RWPE2 (cell line): Measurements from ENCODE around the gene CTNNAL1.

Experiments
- ATAC-seq: fragments of 200-7000 bp; cut with Tn5 transposase; 3 replicates; pipeline ENCODE4 v1.9.1; 2021; ENCODE audit warnings: low read depth
- DNase-seq: peaks from one replicate; pipeline ENCODE4 v3.0.0-alpha.2; 2020; ENCODE audit warnings: low spot score
- H3K27ac ChIP-seq: fragments of 450-650 bp; 2 replicates; pipeline ENCODE4 v1.5.1; 2017; ENCODE audit warnings: mild to moderate bottlenecking; ENCODE audit not compliant: poor library complexity, severe bottlenecking
- H3K27me3 ChIP-seq: fragments of 250-450 bp; sonication (Bioruptor Pico); 2 replicates; pipeline ENCODE4 v1.5.1; 2021; ENCODE audit warnings: mild to moderate bottlenecking, moderate library complexity; ENCODE audit not compliant: insufficient read depth, poor library complexity, severe bottlenecking
- H3K36me3 ChIP-seq: fragments of 250-450 bp; sonication (Bioruptor Pico); 2 replicates; pipeline ENCODE4 v1.5.1; 2020; ENCODE audit warnings: low read depth, mild to moderate bottlenecking, moderate library complexity
- H3K4me1 ChIP-seq: fragments of 250-450 bp; sonication (Bioruptor Pico); 2 replicates; pipeline ENCODE4 v1.5.1; 2021; ENCODE audit warnings: mild to moderate bottlenecking, moderate library complexity; ENCODE audit not compliant: insufficient read depth, poor library complexity, severe bottlenecking
- H3K4me3 ChIP-seq: fragments of 250-450 bp; sonication (Bioruptor Pico); 2 replicates; pipeline ENCODE4 v1.5.1; 2021; ENCODE audit warnings: mild to moderate bottlenecking, moderate library complexity; ENCODE audit not compliant: severe bottlenecking
- H3K9me3 ChIP-seq: fragments of 250-450 bp; sonication (Bioruptor Pico); 2 replicates; pipeline ENCODE4 v1.5.1; 2021; ENCODE audit warnings: mild to moderate bottlenecking, moderate library complexity; ENCODE audit not compliant: severe bottlenecking
- TF ChIP-seq, protein P1 (sequence below): fragments of 450-650 bp; IDR thresholded peaks from one replicate; pipeline ENCODE4 v1.5.1; 2017; ENCODE audit warnings: mild to moderate bottlenecking, moderate library complexity; ENCODE audit not compliant: poor library complexity, severe bottlenecking

CTNNAL1 gene

DNA sequence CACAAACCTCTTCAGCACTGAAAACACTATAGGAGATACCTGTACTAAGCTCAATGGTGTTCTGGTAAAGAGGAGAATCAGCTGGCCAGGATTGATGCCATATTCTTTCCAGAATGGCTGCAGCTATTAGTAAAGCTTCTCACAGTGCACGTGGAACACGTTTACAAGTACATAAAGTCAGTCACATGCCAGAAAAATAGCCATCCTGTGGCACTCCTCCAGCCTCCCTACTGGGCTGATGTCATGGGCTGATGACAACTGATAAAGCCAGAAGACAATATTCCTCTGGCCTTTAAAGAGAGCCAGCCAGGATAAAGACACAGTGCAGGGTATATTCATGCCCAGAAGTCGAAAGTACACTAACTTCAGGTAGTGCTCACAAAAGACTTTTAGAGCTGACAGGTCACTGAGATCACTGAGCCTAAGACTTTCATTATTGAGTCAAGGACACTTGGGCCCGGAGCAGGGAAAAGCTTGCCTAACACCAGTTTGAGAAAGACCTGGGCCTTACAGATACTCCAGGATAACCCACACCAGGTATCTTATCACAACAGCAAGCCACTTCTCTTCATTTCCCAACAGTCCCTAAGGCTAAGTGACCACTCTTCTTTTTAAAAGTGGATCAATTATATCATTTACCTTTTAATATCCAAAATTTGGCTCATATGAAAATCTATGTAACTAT lies 49.7 kb downstream of the CTNNAL1 start:
- Histone ChIP-seq H3K9me3 (no peaks in the 10 kb centered on the region), H3K36me3 (peaks cover 66% of the 10 kb centered on the region), H3K4me3 (no peak overlapping the region), H3K27me3 (no peaks in the 10 kb centered on the region), H3K27ac (no peak overlapping the region), H3K4me1 (no peaks in the 10 kb centered on the region)
- ATAC-seq (no peak), DNase-seq (no peak)
- TF ChIP-seq, protein P1, sequence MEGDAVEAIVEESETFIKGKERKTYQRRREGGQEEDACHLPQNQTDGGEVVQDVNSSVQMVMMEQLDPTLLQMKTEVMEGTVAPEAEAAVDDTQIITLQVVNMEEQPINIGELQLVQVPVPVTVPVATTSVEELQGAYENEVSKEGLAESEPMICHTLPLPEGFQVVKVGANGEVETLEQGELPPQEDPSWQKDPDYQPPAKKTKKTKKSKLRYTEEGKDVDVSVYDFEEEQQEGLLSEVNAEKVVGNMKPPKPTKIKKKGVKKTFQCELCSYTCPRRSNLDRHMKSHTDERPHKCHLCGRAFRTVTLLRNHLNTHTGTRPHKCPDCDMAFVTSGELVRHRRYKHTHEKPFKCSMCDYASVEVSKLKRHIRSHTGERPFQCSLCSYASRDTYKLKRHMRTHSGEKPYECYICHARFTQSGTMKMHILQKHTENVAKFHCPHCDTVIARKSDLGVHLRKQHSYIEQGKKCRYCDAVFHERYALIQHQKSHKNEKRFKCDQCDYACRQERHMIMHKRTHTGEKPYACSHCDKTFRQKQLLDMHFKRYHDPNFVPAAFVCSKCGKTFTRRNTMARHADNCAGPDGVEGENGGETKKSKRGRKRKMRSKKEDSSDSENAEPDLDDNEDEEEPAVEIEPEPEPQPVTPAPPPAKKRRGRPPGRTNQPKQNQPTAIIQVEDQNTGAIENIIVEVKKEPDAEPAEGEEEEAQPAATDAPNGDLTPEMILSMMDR: no peak

DNA sequence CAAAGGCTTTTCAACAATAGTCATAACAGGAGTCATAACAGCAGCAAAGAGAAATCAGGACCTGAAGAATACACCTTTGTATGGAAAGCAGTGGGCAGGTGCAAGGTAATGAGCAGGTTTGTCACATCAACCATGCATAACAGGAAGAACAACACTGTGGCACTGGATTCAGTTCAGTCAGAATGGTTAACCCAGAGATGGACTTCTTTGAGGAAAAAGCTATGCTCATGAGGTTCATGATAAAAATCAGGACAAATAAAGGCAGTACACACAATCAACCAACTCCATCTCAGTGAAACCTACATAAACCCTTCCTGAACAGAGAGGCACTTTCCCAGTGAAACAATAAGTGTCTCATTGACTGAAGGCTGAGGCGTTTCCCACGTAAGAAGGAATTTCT lies 52.1 kb downstream of the CTNNAL1 start:
- Histone ChIP-seq H3K9me3 (no peaks in the 10 kb centered on the region), H3K27ac (no peak overlapping the region), H3K36me3 (peaks cover 53% of the 10 kb centered on the region), H3K4me1 (no peaks in the 10 kb centered on the region), H3K4me3 (no peak overlapping the region), H3K27me3 (no peaks in the 10 kb centered on the region)
- TF ChIP-seq, protein P1: no peak
- ATAC-seq (no peak), DNase-seq (no peak)

DNA sequence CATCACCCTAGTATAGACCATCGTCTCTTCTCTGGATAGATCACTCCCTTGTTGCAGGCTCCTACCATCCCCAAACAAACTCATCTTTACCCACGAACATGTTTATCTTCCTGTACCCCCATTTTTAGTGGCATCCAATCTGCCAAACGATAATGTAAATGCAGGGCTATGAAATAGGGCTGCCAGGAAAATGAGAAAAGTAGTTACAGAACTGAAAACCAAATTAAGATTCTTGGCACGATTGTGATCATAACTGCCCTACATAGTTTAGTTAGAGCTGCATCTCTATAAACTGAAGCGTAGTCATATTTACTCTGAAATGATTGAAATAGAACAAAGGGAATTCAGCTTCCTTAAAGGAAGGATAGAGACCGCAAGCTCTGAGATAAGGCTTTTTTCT lies 53.0 kb downstream of the CTNNAL1 start:
- Histone ChIP-seq H3K4me1 (no peaks in the 10 kb centered on the region), H3K9me3 (no peaks in the 10 kb centered on the region), H3K27ac (no peak overlapping the region), H3K27me3 (no peaks in the 10 kb centered on the region), H3K4me3 (no peak overlapping the region), H3K36me3 (peaks cover 53% of the 10 kb centered on the region)
- ATAC-seq: no peak
- no peak for DNase-seq
- TF ChIP-seq, protein P1: no peak

DNA sequence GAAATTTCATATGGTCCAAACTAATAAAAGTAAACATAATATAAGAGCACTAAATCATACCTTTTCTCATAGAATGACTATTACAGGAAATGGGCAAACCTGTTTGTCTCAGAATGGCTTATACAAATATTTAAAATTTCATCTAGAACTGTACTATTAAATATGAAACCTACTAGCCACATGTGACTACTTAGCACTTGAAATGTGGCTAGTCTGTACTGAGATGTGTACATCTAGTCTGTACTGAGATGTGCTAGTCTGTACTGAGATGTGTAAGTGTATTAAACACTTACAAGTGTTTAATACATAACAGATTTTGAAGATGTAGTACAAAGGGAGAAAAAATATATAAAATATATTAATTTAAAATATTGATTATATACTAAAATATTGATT lies 56.7 kb downstream of the CTNNAL1 start:
- H3K36me3 ChIP-seq: peaks cover 48% of the 10 kb centered on the region
- H3K9me3 ChIP-seq: no peaks in the 10 kb centered on the region
- ATAC-seq (no peak), DNase-seq (no peak)
- no peak overlapping the region for H3K27ac ChIP-seq
- no peak overlapping the region for H3K4me3 ChIP-seq
- TF ChIP-seq, protein P1: no peak
- H3K4me1 ChIP-seq: no peaks in the 10 kb centered on the region
- H3K27me3 ChIP-seq: no peaks in the 10 kb centered on the region

DNA sequence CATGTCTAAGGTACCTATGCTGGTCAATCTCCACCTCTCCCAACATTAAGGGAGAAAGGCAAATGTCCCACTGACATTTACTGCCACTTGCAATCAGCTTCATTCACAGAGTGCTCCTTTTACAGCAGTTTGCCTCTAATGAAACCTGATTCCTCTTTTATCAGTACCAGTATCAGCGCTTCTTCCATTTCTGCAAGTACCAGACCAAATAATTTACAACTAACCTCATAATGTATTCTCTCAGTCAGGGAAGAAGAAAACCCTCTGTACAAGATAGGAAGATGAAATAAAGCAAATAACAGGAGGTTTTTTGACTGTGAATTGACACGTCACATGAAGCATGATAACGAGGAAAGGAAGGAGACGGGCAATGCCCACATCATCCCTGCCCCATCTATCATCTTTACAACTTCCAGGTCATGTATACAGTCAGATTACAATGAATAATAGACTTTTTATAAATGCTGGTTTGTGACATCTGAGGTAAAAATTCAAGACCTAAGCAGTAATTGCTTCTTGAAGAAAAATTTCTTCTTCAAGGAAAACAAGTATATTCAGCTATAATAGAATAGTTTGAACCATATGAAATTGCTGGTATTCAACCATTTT lies 57.2 kb downstream of the CTNNAL1 start:
- no peak for DNase-seq
- H3K4me1 ChIP-seq: no peaks in the 10 kb centered on the region
- H3K4me3 ChIP-seq: no peak overlapping the region
- H3K27me3 ChIP-seq: no peaks in the 10 kb centered on the region
- H3K27ac ChIP-seq: no peak overlapping the region
- H3K9me3 ChIP-seq: no peaks in the 10 kb centered on the region
- H3K36me3 ChIP-seq: peaks cover 48% of the 10 kb centered on the region
- ATAC-seq: no peak
- TF ChIP-seq, protein P1: no peak
